Panc1 (cell line): ENCODE data around the gene DCTN3. TPM values are rescaled to one million over a fixed set of nuclear protein-coding genes. Genes with fewer than 3 reads are reported as not detected.

ENCODE experiments used
- ATAC-seq: fragments of 200-7000 bp; cut with Tn5 transposase; 2 replicates; pipeline ENCODE4 v1.9.1; 2020; ENCODE audit warnings: mild to moderate bottlenecking, moderate library complexity
- BruUV-seq: library from RNA; stranded (reverse); fragments of 400-500 nt; replicated peaks from 2 replicates; lab custom pipeline; 2021; lab: Mats Ljungman, UMichigan
- CTCF ChIA-PET: fragments of 300-600 bp; sonication (Branson Sonifier 250); formaldehyde crosslinking; loops from one replicate; lab custom pipeline; 2022; ENCODE audit warnings: antibody characterized with exemption; lab: Charles Lee
- POLR2A ChIA-PET: fragments of 300-600 bp; sonication (Branson Sonifier 250); formaldehyde crosslinking; loops from one replicate; lab custom pipeline; 2022; ENCODE audit warnings: antibody characterized with exemption; lab: Charles Lee
- DNase-seq: peaks from one replicate; pipeline ENCODE4 v3.0.0-alpha.2; 2010; ENCODE audit warnings: low read depth, low spot score
- H3K27ac ChIP-seq: 2 replicates; pipeline ENCODE4 v1.5.1; 2011; ENCODE audit warnings: mild to moderate bottlenecking, low read length, inconsistent platforms
- H3K27me3 ChIP-seq: fragments of 200-500 bp; sonication (Bioruptor generic); 2 replicates; pipeline ENCODE4 v1.6.0; 2014; ENCODE audit warnings: low read length, inconsistent platforms; ENCODE audit not compliant: control insufficient read depth, insufficient read depth
- H3K36me3 ChIP-seq: fragments of 200-500 bp; sonication (Bioruptor generic); 2 replicates; pipeline ENCODE4 v1.5.1; 2014; ENCODE audit warnings: inconsistent platforms, mild to moderate bottlenecking, low read length, moderate library complexity; ENCODE audit not compliant: control insufficient read depth, insufficient read depth
- H3K4me1 ChIP-seq: 2 replicates; pipeline ENCODE4 v1.5.1; 2011; ENCODE audit warnings: inconsistent platforms, mild to moderate bottlenecking, low read length, moderate library complexity; ENCODE audit not compliant: control insufficient read depth, insufficient read depth
- H3K4me3 ChIP-seq, 2 experiments: 2 replicates each; pipeline ENCODE4 v1.5.1; 2011 to 2012; ENCODE audit warnings: low read depth in 2 of 2, low read length in 2 of 2, mild to moderate bottlenecking in 2 of 2, inconsistent platforms in 1 of 2, moderate library complexity in 1 of 2
- H3K9me3 ChIP-seq: fragments of 200-500 bp; sonication (Bioruptor generic); 2 replicates; pipeline ENCODE4 v1.5.1; 2014; ENCODE audit warnings: low read depth, mild to moderate bottlenecking, inconsistent platforms, low read length, moderate library complexity; ENCODE audit not compliant: control insufficient read depth, insufficient read depth
- CTCF ChIP-seq: fragments of 450-650 bp; IDR thresholded peaks from 2 replicates; pipeline ENCODE4 v1.5.1; 2017; ENCODE audit warnings: mild to moderate bottlenecking
- POLR2AphosphoS5 ChIP-seq: IDR thresholded peaks from 2 replicates; pipeline ENCODE4 v1.6.1; 2012; ENCODE audit warnings: mild to moderate bottlenecking, low read depth, low read length, moderate library complexity
- REST ChIP-seq, 2 experiments: IDR thresholded peaks; 2 replicates each; pipeline ENCODE4 v1.6.1; 2011 to 2012; ENCODE audit warnings: low read depth in 2 of 2, control low read depth in 1 of 2, low read length in 1 of 2, mild to moderate bottlenecking in 1 of 2, moderate library complexity in 1 of 2; ENCODE audit not compliant: insufficient read depth in 1 of 2
- SIN3A ChIP-seq: IDR thresholded peaks from 2 replicates; pipeline ENCODE4 v1.6.1; 2012; ENCODE audit warnings: low read depth, mild to moderate bottlenecking, low read length, moderate library complexity, borderline replicate concordance; ENCODE audit not compliant: insufficient read depth
- TCF7L2 ChIP-seq: IDR thresholded peaks from 2 replicates; pipeline ENCODE4 v1.6.1; 2011; ENCODE audit warnings: mild to moderate bottlenecking, low read depth, low read length, inconsistent platforms
- in situ Hi-C: cut with HindIII; loops from 2 replicates; pipeline ENCODE4 v1.10.0; 2016; ENCODE audit warnings: low sequenced_read_pairs, low pct_unique_long_range_greater_than_20kb
- intact Hi-C: fragments of 100-400 bp; cut with micrococcal nuclease; formaldehyde crosslinking; loops from one replicate; pipeline ENCODE4 v1.10.0; 2022; ENCODE audit not compliant: unreplicated experiment
- total RNA-seq: library from RNA; stranded (reverse); gene quantifications from one replicate; pipeline ENCODE4 v1.2.1, GENCODE V29; 2021; ENCODE audit not compliant: unreplicated experiment

The DCTN3 gene
- total RNA-seq, 1 experiment from 2014 or later = 110 TPM

GRCh38 chr9:34623374-34624235 lies 3.3 kb upstream of the DCTN3 start:
- ATAC-seq = no peak
- POLR2A ChIA-PET = no interaction called here
- DNase-seq = no peak
- BruUV-seq = no TSS peak
- in situ Hi-C loops (no loop called here), intact Hi-C loops (no loop called here)
- CTCF ChIA-PET = no interaction called here
- Histone ChIP-seq H3K4me1 (peaks cover 11% of the 10 kb centered on the region; the same call in 1 of the 2 replicates), H3K4me3 (no peak overlapping the region), H3K9me3 (no peaks in the 10 kb centered on the region), H3K27ac (no peak overlapping the region), H3K36me3 (no peaks in the 10 kb centered on the region), H3K27me3 (peaks cover 7% of the 10 kb centered on the region)
- TF ChIP-seq SIN3A = no peak

GRCh38 chr9:34615132-34615531 lies 5.2 kb downstream of the DCTN3 start:
- ChIA-PET POLR2A (no interaction called here), CTCF (interaction anchor here (1.5 kb wide), 1 partner anchor 11 kb away, joined by 4 read pairs; no protein-coding TSS in a partner anchor)
- Histone ChIP-seq H3K36me3 (no peaks in the 10 kb centered on the region), H3K27me3 (no peaks in the 10 kb centered on the region), H3K9me3 (no peaks in the 10 kb centered on the region), H3K4me1 (peaks cover 24% of the 10 kb centered on the region), H3K27ac (no peak overlapping the region), H3K4me3 (no peak overlapping the region)
- intact Hi-C loops = no loop called here
- no peak for TF ChIP-seq TCF7L2
- no peak for TF ChIP-seq CTCF
- TF ChIP-seq POLR2AphosphoS5 = no peak
- no peak for TF ChIP-seq REST (IDR thresholded peaks at IDR 0.05; ENCODE audit: insufficient read depth in 1 of 2, low read depth in 2 of 2, low read length in 1 of 2)
- TF ChIP-seq SIN3A = no peak
- BruUV-seq = no TSS peak
- DNase-seq (no peak), ATAC-seq (no peak)
- in situ Hi-C loops = no loop called here
